HEK293T (cell line): Measurements from ENCODE around the gene DERA.
"Not testable (repeated sequence)": the region's sequence is repeated elsewhere in the genome, so short reads cannot be mapped to it uniquely, and the experiment has no call there.

Experiments
- ARNT ChIP-seq: fragments of 450-650 bp; IDR thresholded peaks from 2 replicates; pipeline ENCODE4 v1.6.1; 2017; ENCODE audit warnings: mild to moderate bottlenecking
- BHLHE40 ChIP-seq: fragments of 450-650 bp; IDR thresholded peaks from 2 replicates; pipeline ENCODE4 v1.6.1; 2016; ENCODE audit warnings: mild to moderate bottlenecking, moderate library complexity, borderline replicate concordance
- ELF4 ChIP-seq: fragments of 450-650 bp; IDR thresholded peaks from 2 replicates; pipeline ENCODE4 v1.6.1; 2017; ENCODE audit warnings: antibody characterized with exemption
- FOXK2 ChIP-seq: fragments of 450-650 bp; IDR thresholded peaks from 2 replicates; pipeline ENCODE4 v1.6.1; 2016; ENCODE audit warnings: mild to moderate bottlenecking
- FOXM1 ChIP-seq: fragments of 450-650 bp; IDR thresholded peaks from 2 replicates; pipeline ENCODE4 v1.6.1; 2017; ENCODE audit warnings: mild to moderate bottlenecking, borderline replicate concordance
- HDGF ChIP-seq: fragments of 450-650 bp; IDR thresholded peaks from 2 replicates; pipeline ENCODE4 v1.6.1; 2017; ENCODE audit warnings: antibody characterized with exemption, borderline replicate concordance
- L3MBTL2 ChIP-seq: fragments of 450-650 bp; conservative IDR thresholded peaks from 2 replicates; pipeline ENCODE4 v1.6.1; 2016; ENCODE audit warnings: mild to moderate bottlenecking
- NFRKB ChIP-seq: fragments of 450-650 bp; IDR thresholded peaks from 2 replicates; pipeline ENCODE4 v1.6.1; 2016; ENCODE audit warnings: mild to moderate bottlenecking, moderate library complexity
- SP1 ChIP-seq: fragments of 450-650 bp; IDR thresholded peaks from 2 replicates; pipeline ENCODE4 v1.6.1; 2017
- SUZ12 ChIP-seq: fragments of 450-650 bp; IDR thresholded peaks from 2 replicates; pipeline ENCODE4 v1.6.1; 2016; ENCODE audit warnings: mild to moderate bottlenecking
- TARDBP ChIP-seq: fragments of 450-650 bp; IDR thresholded peaks from 2 replicates; pipeline ENCODE4 v1.6.1; 2016

DNA sequence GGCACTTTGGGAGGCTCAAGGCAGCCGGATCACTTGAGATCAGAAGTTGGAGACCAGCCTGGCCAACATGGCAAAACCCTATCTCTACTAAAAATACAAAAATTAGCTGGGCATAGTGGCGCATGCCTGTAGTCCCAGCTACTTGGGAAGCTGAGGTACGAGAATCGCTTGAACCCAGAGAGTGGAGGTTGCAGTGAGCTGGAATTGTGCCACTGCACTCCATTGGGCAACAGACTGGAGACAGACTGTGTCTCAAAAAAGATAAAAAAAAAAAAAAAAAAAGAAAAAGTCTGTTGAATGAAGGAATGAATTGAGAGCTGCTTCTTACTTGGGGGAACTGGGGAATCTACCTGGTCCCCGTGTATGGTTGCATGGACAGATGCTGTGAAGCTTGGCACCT, 3.0 kb downstream of the DERA start:
- not testable (repeated sequence) for TF ChIP-seq ELF4, HDGF, SUZ12, SP1, FOXM1, BHLHE40, ARNT, NFRKB, L3MBTL2, FOXK2, TARDBP
